ENCODE data around the gene ATP6V0A1. TPM values are rescaled to one million over a fixed set of nuclear protein-coding genes. Genes with fewer than 3 reads are reported as not detected.
A peak's percentile ranks its signal among the peaks of the same experiment; 100 is the strongest.

The ATP6V0A1 gene
- total and polyA plus RNA-seq, 2 donors, result 15.4 to 47.7 TPM

- peaks cover 39 to 52% of the 10 kb centered on the region in 2 donors for H3K36me3 ChIP-seq (ENCODE audit: control insufficient read depth in 2 of 2, insufficient read depth in 2 of 2, low read length in 1 of 2)
- H3K4me3 ChIP-seq (ENCODE audit: low read length in 2 of 2), result no peak overlapping the region
- 68% methylated on average over 9 of the region's 9 CpGs for WGBS
- H3K4me1 ChIP-seq (ENCODE audit: control insufficient read depth in 2 of 2, insufficient read depth in 2 of 2, low read length in 2 of 2), result peaks cover 0 to 47% of the 10 kb centered on the region in 2 donors
- H3K27ac ChIP-seq (ENCODE audit: low read depth in 1 of 2, low read length in 1 of 2), result peak overlapping the region; percentile 26 to 37
- H3K27me3 ChIP-seq (ENCODE audit: control insufficient read depth in 2 of 2, insufficient read depth in 1 of 2, low read length in 1 of 2), result no peaks in the 10 kb centered on the region
- H3K9me3 ChIP-seq (ENCODE audit: control insufficient read depth in 2 of 2, insufficient read depth in 1 of 2, low read length in 1 of 2), result no peaks in the 10 kb centered on the region
- no peak for DNase-seq (ENCODE audit: low read depth in 6 of 9, low spot score in 9 of 9)
These were observed 59.5 kb downstream of the ATP6V0A1 start for GRCh38 chr17:42518046-42518754.

GRCh38 chr17:42518755-42519545 lies 60.3 kb downstream of the ATP6V0A1 start:
- 59% methylated on average over 6 of the region's 6 CpGs for WGBS
- Histone ChIP-seq H3K27me3 (ENCODE audit: control insufficient read depth in 2 of 2, insufficient read depth in 1 of 2, low read length in 1 of 2) (no peaks in the 10 kb centered on the region), H3K4me3 (ENCODE audit: low read length in 2 of 2) (no peak overlapping the region), H3K4me1 (ENCODE audit: control insufficient read depth in 2 of 2, insufficient read depth in 2 of 2, low read length in 2 of 2) (peaks cover 0 to 48% of the 10 kb centered on the region in 2 donors), H3K27ac (ENCODE audit: low read depth in 1 of 2, low read length in 1 of 2) (peak overlapping the region; percentile 75 to 83), H3K9me3 (ENCODE audit: control insufficient read depth in 2 of 2, insufficient read depth in 1 of 2, low read length in 1 of 2) (no peaks in the 10 kb centered on the region), H3K36me3 (ENCODE audit: control insufficient read depth in 2 of 2, insufficient read depth in 2 of 2, low read length in 1 of 2) (peaks cover 34 to 49% of the 10 kb centered on the region in 2 donors)
- DNase-seq (ENCODE audit: low read depth in 6 of 9, low spot score in 9 of 9), result no peak

GRCh38 chr17:42519546-42520491 lies 61.1 kb downstream of the ATP6V0A1 start:
- Histone ChIP-seq H3K27me3 (ENCODE audit: control insufficient read depth in 2 of 2, insufficient read depth in 1 of 2, low read length in 1 of 2) (no peaks in the 10 kb centered on the region), H3K36me3 (ENCODE audit: control insufficient read depth in 2 of 2, insufficient read depth in 2 of 2, low read length in 1 of 2) (peaks cover 25 to 42% of the 10 kb centered on the region in 2 donors), H3K9me3 (ENCODE audit: control insufficient read depth in 2 of 2, insufficient read depth in 1 of 2, low read length in 1 of 2) (no peaks in the 10 kb centered on the region), H3K4me1 (ENCODE audit: control insufficient read depth in 2 of 2, insufficient read depth in 2 of 2, low read length in 2 of 2) (peaks cover 0 to 48% of the 10 kb centered on the region in 2 donors), H3K27ac (ENCODE audit: low read depth in 1 of 2, low read length in 1 of 2) (peak overlapping the region; percentile 75 to 83), H3K4me3 (ENCODE audit: low read length in 2 of 2) (no peak overlapping the region)
- WGBS, result 85% methylated on average over 12 of the region's 12 CpGs
- DNase-seq (ENCODE audit: low read depth in 6 of 9, low spot score in 9 of 9), result no peak

- peaks cover 25 to 40% of the 10 kb centered on the region in 2 donors for H3K36me3 ChIP-seq (ENCODE audit: control insufficient read depth in 2 of 2, insufficient read depth in 2 of 2, low read length in 1 of 2)
- H3K9me3 ChIP-seq (ENCODE audit: control insufficient read depth in 2 of 2, insufficient read depth in 1 of 2, low read length in 1 of 2), result no peaks in the 10 kb centered on the region
- WGBS, result 79% methylated on average over 9 of the region's 9 CpGs
- H3K4me1 ChIP-seq (ENCODE audit: control insufficient read depth in 2 of 2, insufficient read depth in 2 of 2, low read length in 2 of 2), result peaks cover 0 to 48% of the 10 kb centered on the region in 2 donors
- DNase-seq (ENCODE audit: low read depth in 6 of 9, low spot score in 9 of 9), result peak in 2 of 9 donors; percentile 36 to 53
- no peaks in the 10 kb centered on the region for H3K27me3 ChIP-seq (ENCODE audit: control insufficient read depth in 2 of 2, insufficient read depth in 1 of 2, low read length in 1 of 2)
- no peak overlapping the region for H3K4me3 ChIP-seq (ENCODE audit: low read length in 2 of 2)
- peak overlapping the region in 1 of 2 donors; percentile 83 for H3K27ac ChIP-seq (ENCODE audit: low read depth in 1 of 2, low read length in 1 of 2)
These were observed 61.9 kb downstream of the ATP6V0A1 start for GRCh38 chr17:42520540-42520951.

- Histone ChIP-seq H3K36me3 (ENCODE audit: control insufficient read depth in 2 of 2, insufficient read depth in 2 of 2, low read length in 1 of 2) (peaks cover 25 to 40% of the 10 kb centered on the region in 2 donors), H3K4me3 (ENCODE audit: low read length in 2 of 2) (no peak overlapping the region), H3K27me3 (ENCODE audit: control insufficient read depth in 2 of 2, insufficient read depth in 1 of 2, low read length in 1 of 2) (no peaks in the 10 kb centered on the region), H3K4me1 (ENCODE audit: control insufficient read depth in 2 of 2, insufficient read depth in 2 of 2, low read length in 2 of 2) (peaks cover 0 to 48% of the 10 kb centered on the region in 2 donors), H3K9me3 (ENCODE audit: control insufficient read depth in 2 of 2, insufficient read depth in 1 of 2, low read length in 1 of 2) (no peaks in the 10 kb centered on the region), H3K27ac (ENCODE audit: low read depth in 1 of 2, low read length in 1 of 2) (peak overlapping the region in 1 of 2 donors; percentile 83)
- WGBS, result 91% methylated on average over 8 of the region's 8 CpGs
- DNase-seq (ENCODE audit: low read depth in 6 of 9, low spot score in 9 of 9), result no peak
These were observed 62.4 kb downstream of the ATP6V0A1 start for GRCh38 chr17:42521036-42521435.

- Histone ChIP-seq H3K36me3 (ENCODE audit: control insufficient read depth in 2 of 2, insufficient read depth in 2 of 2, low read length in 1 of 2) (peaks cover 20 to 33% of the 10 kb centered on the region in 2 donors), H3K27ac (ENCODE audit: low read depth in 1 of 2, low read length in 1 of 2) (no peak overlapping the region), H3K9me3 (ENCODE audit: control insufficient read depth in 2 of 2, insufficient read depth in 1 of 2, low read length in 1 of 2) (no peaks in the 10 kb centered on the region), H3K27me3 (ENCODE audit: control insufficient read depth in 2 of 2, insufficient read depth in 1 of 2, low read length in 1 of 2) (no peaks in the 10 kb centered on the region), H3K4me3 (ENCODE audit: low read length in 2 of 2) (no peak overlapping the region), H3K4me1 (ENCODE audit: control insufficient read depth in 2 of 2, insufficient read depth in 2 of 2, low read length in 2 of 2) (peaks cover 0 to 41% of the 10 kb centered on the region in 2 donors)
- 98% methylated on average over 11 of the region's 11 CpGs for WGBS
- no peak for DNase-seq (ENCODE audit: low read depth in 6 of 9, low spot score in 9 of 9)
These were observed 63.1 kb downstream of the ATP6V0A1 start for GRCh38 chr17:42521666-42522262.

GRCh38 chr17:42522263-42522790 lies 63.6 kb downstream of the ATP6V0A1 start:
- Histone ChIP-seq H3K4me1 (ENCODE audit: control insufficient read depth in 2 of 2, insufficient read depth in 2 of 2, low read length in 2 of 2) (peaks cover 0 to 43% of the 10 kb centered on the region in 2 donors), H3K27ac (ENCODE audit: low read depth in 1 of 2, low read length in 1 of 2) (no peak overlapping the region), H3K9me3 (ENCODE audit: control insufficient read depth in 2 of 2, insufficient read depth in 1 of 2, low read length in 1 of 2) (no peaks in the 10 kb centered on the region), H3K4me3 (ENCODE audit: low read length in 2 of 2) (no peak overlapping the region), H3K36me3 (ENCODE audit: control insufficient read depth in 2 of 2, insufficient read depth in 2 of 2, low read length in 1 of 2) (peaks cover 20 to 31% of the 10 kb centered on the region in 2 donors), H3K27me3 (ENCODE audit: control insufficient read depth in 2 of 2, insufficient read depth in 1 of 2, low read length in 1 of 2) (no peaks in the 10 kb centered on the region)
- DNase-seq (ENCODE audit: low read depth in 6 of 9, low spot score in 9 of 9), result no peak
- WGBS, result 93% methylated on average over 9 of the region's 9 CpGs

GRCh38 chr17:42522798-42523278 lies 64.2 kb downstream of the ATP6V0A1 start:
- no peak for DNase-seq (ENCODE audit: low read depth in 6 of 9, low spot score in 9 of 9)
- H3K27ac ChIP-seq (ENCODE audit: low read depth in 1 of 2, low read length in 1 of 2), result no peak overlapping the region
- peaks cover 20 to 31% of the 10 kb centered on the region in 2 donors for H3K36me3 ChIP-seq (ENCODE audit: control insufficient read depth in 2 of 2, insufficient read depth in 2 of 2, low read length in 1 of 2)
- WGBS, result 99% methylated on average over 8 of the region's 8 CpGs
- H3K27me3 ChIP-seq (ENCODE audit: control insufficient read depth in 2 of 2, insufficient read depth in 1 of 2, low read length in 1 of 2), result no peaks in the 10 kb centered on the region
- no peaks in the 10 kb centered on the region for H3K9me3 ChIP-seq (ENCODE audit: control insufficient read depth in 2 of 2, insufficient read depth in 1 of 2, low read length in 1 of 2)
- peaks cover 0 to 42% of the 10 kb centered on the region in 2 donors for H3K4me1 ChIP-seq (ENCODE audit: control insufficient read depth in 2 of 2, insufficient read depth in 2 of 2, low read length in 2 of 2)
- no peak overlapping the region for H3K4me3 ChIP-seq (ENCODE audit: low read length in 2 of 2)
